GM12865 (cell line): ENCODE data around the gene REEP6.

Experiments
- DNase-seq: peaks from one replicate; pipeline ENCODE4 v3.0.0; 2010; ENCODE audit warnings: low read depth
- H3K4me3 ChIP-seq: 2 replicates; pipeline ENCODE4 v1.5.1; 2011; ENCODE audit warnings: mild to moderate bottlenecking, low read depth, low read length, control low read depth
- CTCF ChIP-seq: IDR thresholded peaks from 2 replicates; pipeline ENCODE4 v1.5.1; 2011; ENCODE audit warnings: low read length, control low read depth, low read depth, inconsistent platforms; ENCODE audit not compliant: insufficient read depth; ENCODE audit errors: missing control alignments

The REEP6 gene

DNA sequence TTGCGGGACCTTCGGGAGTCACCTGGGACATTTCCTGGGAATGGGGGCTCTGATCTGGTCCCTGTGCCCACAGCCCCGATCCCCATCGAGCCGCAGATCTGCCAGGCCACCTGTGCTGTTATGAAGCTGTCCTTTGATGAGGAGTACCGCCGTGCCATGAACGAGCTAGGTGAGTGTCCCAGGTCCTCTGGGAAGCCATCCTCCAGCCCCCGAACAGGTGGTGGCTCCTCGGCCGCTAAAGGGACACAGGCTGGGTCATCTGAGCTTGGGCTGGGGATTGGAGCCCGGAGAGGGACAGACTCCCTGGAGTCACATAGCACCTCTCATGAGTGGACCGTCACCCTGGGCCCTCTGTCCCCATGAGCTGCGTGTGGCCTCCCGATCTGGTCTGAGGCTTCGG lies 33.1 kb upstream of the REEP6 start:
- no peak for TF ChIP-seq CTCF
- H3K4me3 ChIP-seq = no peak overlapping the region
- no peak for DNase-seq

GRCh38 chr19:1459479-1459878 lies 31.5 kb upstream of the REEP6 start:
- TF ChIP-seq CTCF = no peak
- H3K4me3 ChIP-seq = no peak overlapping the region
- no peak for DNase-seq

GRCh38 chr19:1460033-1460995 lies 30.7 kb upstream of the REEP6 start:
- no peak for TF ChIP-seq CTCF
- H3K4me3 ChIP-seq = no peak overlapping the region
- no peak for DNase-seq

GRCh38 chr19:1461862-1462261 lies 29.1 kb upstream of the REEP6 start:
- H3K4me3 ChIP-seq = no peak overlapping the region
- no peak for DNase-seq
- TF ChIP-seq CTCF = no peak

- no peak for DNase-seq
- H3K4me3 ChIP-seq = no peak overlapping the region
- TF ChIP-seq CTCF = no peak
Measured at GRCh38 chr19:1465191-1466016, 25.6 kb upstream of the REEP6 start.

DNA sequence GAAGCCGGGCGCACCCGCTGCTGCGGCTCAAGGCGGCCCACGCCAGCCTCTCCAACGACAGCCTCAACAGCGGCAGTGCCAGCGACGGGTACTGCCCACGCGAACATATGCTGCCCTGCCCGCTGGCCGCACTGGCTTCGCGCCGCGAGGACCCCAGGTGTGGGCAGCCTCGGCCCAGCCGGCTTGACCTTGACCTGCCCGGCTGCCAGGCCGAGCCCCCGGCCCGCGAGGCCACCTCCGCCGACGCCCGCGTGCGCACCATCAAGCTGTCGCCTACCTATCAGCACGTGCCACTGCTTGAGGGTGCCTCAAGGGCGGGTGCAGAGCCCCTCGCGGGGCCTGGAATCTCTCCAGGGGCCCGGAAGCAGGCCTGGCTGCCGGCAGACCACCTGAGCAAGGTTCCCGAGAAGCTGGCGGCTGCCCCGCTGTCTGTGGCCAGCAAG lies 24.9 kb upstream of the REEP6 start:
- DNase-seq = no peak
- H3K4me3 ChIP-seq = no peak overlapping the region
- no peak for TF ChIP-seq CTCF
